GM23338 (cell line): ENCODE measurements around the gene TTC3. TPM values are rescaled to one million over a fixed set of nuclear protein-coding genes. Genes with fewer than 3 reads are reported as not detected.

Experiments
- ATAC-seq: fragments of 200-7000 bp; cut with Tn5 transposase; 3 replicates; pipeline ENCODE4 v1.9.1; 2020
- DNase-seq: peaks from one replicate; pipeline ENCODE4 v3.0.0-alpha.2; 2015; ENCODE audit warnings: low spot score
- H2AFZ ChIP-seq: fragments of 200-600 bp; sonication (generic); 2 replicates; pipeline ENCODE4 v1.8.0; 2016; ENCODE audit warnings: antibody characterized with exemption, mild to moderate bottlenecking, moderate library complexity
- H3F3A ChIP-seq: fragments of 200-600 bp; sonication (generic); replicated peaks from 2 replicates; pipeline ENCODE4 v1.8.0; 2017; ENCODE audit warnings: antibody characterized with exemption, mixed run types, low read depth
- H3K27ac ChIP-seq: fragments of 200-600 bp; sonication (generic); 2 replicates; pipeline ENCODE4 v1.6.1; 2016; ENCODE audit warnings: low read depth
- H3K27me3 ChIP-seq: fragments of 200-600 bp; sonication (generic); 2 replicates; pipeline ENCODE4 v1.8.0; 2016; ENCODE audit warnings: mild to moderate bottlenecking, mixed run types, moderate library complexity; ENCODE audit not compliant: insufficient read depth
- H3K36me3 ChIP-seq: fragments of 200-600 bp; sonication (generic); 2 replicates; pipeline ENCODE4 v1.8.0; 2016; ENCODE audit warnings: mild to moderate bottlenecking; ENCODE audit not compliant: insufficient read depth
- H3K4me1 ChIP-seq: fragments of 200-600 bp; sonication (generic); 2 replicates; pipeline ENCODE4 v1.8.0; 2016; ENCODE audit warnings: mild to moderate bottlenecking, moderate library complexity; ENCODE audit not compliant: insufficient read depth
- H3K4me2 ChIP-seq: fragments of 200-600 bp; sonication (generic); 2 replicates; pipeline ENCODE4 v1.7.1; 2017; ENCODE audit warnings: mixed run types
- H3K4me3 ChIP-seq: fragments of 200-600 bp; sonication (generic); 2 replicates; pipeline ENCODE4 v1.6.1; 2016; ENCODE audit warnings: mixed run types
- H3K79me2 ChIP-seq: fragments of 200-600 bp; sonication (generic); replicated peaks from 2 replicates; pipeline ENCODE4 v1.8.0; 2017; ENCODE audit warnings: mild to moderate bottlenecking; ENCODE audit not compliant: insufficient read depth
- H3K9me2 ChIP-seq: fragments of 200-600 bp; sonication (generic); 2 replicates; pipeline ENCODE4 v1.8.0; 2017; ENCODE audit not compliant: insufficient read depth
- H4K20me1 ChIP-seq: fragments of 200-600 bp; sonication (generic); replicated peaks from 2 replicates; pipeline ENCODE4 v1.8.0; 2017; ENCODE audit warnings: mild to moderate bottlenecking; ENCODE audit not compliant: insufficient read depth
- H3K27ac Mint-ChIP-seq: 2 replicates; pipeline ENCODE4 v1.8.0; 2020; ENCODE audit warnings: inconsistent platforms, mild to moderate bottlenecking, moderate library complexity, mixed read lengths
- H3K27me3 Mint-ChIP-seq: 3 replicates; pipeline ENCODE4 v1.8.0; 2022; ENCODE audit warnings: low read depth, mild to moderate bottlenecking, moderate library complexity, mixed read lengths, inconsistent platforms; ENCODE audit not compliant: insufficient read depth, poor library complexity
- H3K36me3 Mint-ChIP-seq: 3 replicates; pipeline ENCODE4 v1.8.0; 2021; ENCODE audit warnings: low read depth, mild to moderate bottlenecking, inconsistent platforms, moderate library complexity, mixed read lengths
- H3K4me1 Mint-ChIP-seq: 3 replicates; pipeline ENCODE4 v1.8.0; 2020; ENCODE audit warnings: mild to moderate bottlenecking, inconsistent platforms, mixed read lengths
- H3K4me3 Mint-ChIP-seq: 3 replicates; pipeline ENCODE4 v1.8.0; 2021; ENCODE audit warnings: moderate library complexity, mild to moderate bottlenecking, inconsistent platforms, mixed read lengths
- H3K9me3 Mint-ChIP-seq: 3 replicates; pipeline ENCODE4 v1.8.0; 2020; ENCODE audit warnings: moderate library complexity, mild to moderate bottlenecking, inconsistent platforms, mixed read lengths
- CREB1 ChIP-seq: fragments of 250-450 bp; sonication (Bioruptor Pico); IDR thresholded peaks from 2 replicates; pipeline ENCODE4 v1.5.0; 2020; ENCODE audit warnings: low read depth, mild to moderate bottlenecking, moderate library complexity
- EZH2 ChIP-seq: fragments of 200-600 bp; sonication (generic); IDR thresholded peaks from one replicate; pipeline ENCODE4 v1.8.0; 2017; ENCODE audit warnings: antibody characterized with exemption, mild to moderate bottlenecking, low read depth; ENCODE audit not compliant: unreplicated experiment
- EZH2phosphoT487 ChIP-seq: fragments of 200-600 bp; sonication (generic); IDR thresholded peaks from one replicate; pipeline ENCODE4 v1.8.1; 2018; ENCODE audit warnings: antibody characterized with exemption; ENCODE audit not compliant: unreplicated experiment
- JUNB ChIP-seq: IDR thresholded peaks from one replicate; pipeline ENCODE4 v1.6.1; 2016; ENCODE audit warnings: antibody characterized with exemption; ENCODE audit not compliant: unreplicated experiment
- NANOG ChIP-seq: IDR thresholded peaks from 2 replicates; pipeline ENCODE4 v1.6.1; 2016; ENCODE audit warnings: antibody characterized with exemption, borderline replicate concordance
- POLR2AphosphoS5 ChIP-seq: IDR thresholded peaks from 2 replicates; pipeline ENCODE4 v1.6.1; 2016; ENCODE audit warnings: antibody characterized with exemption, low read depth
- STAT1 ChIP-seq: IDR thresholded peaks from one replicate; pipeline ENCODE4 v1.6.1; 2016; ENCODE audit warnings: antibody characterized with exemption; ENCODE audit not compliant: unreplicated experiment
- ZNF114 ChIP-seq: fragments of 250-450 bp; sonication (Bioruptor Pico); IDR thresholded peaks from 2 replicates; pipeline ENCODE4 v1.5.0; 2020; ENCODE audit warnings: mild to moderate bottlenecking, moderate library complexity
- ZNF331 ChIP-seq: fragments of 250-450 bp; sonication (Bioruptor Pico); IDR thresholded peaks from 2 replicates; pipeline ENCODE4 v1.5.0; 2020; ENCODE audit warnings: low read depth, mild to moderate bottlenecking, moderate library complexity
- polyA plus RNA-seq: library from polyadenylated mRNA; unstranded; fragments of >200 nt; fragmentation: Nextera tagmentation; extraction: Ambion mirVana; gene quantifications from 2 replicates; pipeline ENCODE4 v1.2.1, GENCODE V29; 2016
- total RNA-seq: library from RNA; depleted of rRNA; stranded (reverse); fragments of >200 nt; shearing (Covaris generic); gene quantifications from 2 replicates; pipeline ENCODE4 v1.2.3, GENCODE V29; 2014
- TF ChIP-seq, protein P1 (sequence below), 2 experiments: fragments of 200-600 bp in 1 of 2; sonication (generic) in 1 of 2; conservative IDR thresholded peaks; 2 replicates each; pipeline versions ENCODE4 v1.5.1 to v1.6.1; 2016 to 2017; ENCODE audit warnings: antibody characterized with exemption in 2 of 2, low read depth in 2 of 2, mild to moderate bottlenecking in 2 of 2, moderate library complexity in 1 of 2
- TF ChIP-seq, protein P2 (sequence below): IDR thresholded peaks from one replicate; pipeline ENCODE4 v1.6.1; 2018; ENCODE audit warnings: antibody characterized with exemption; ENCODE audit not compliant: unreplicated experiment
- TF ChIP-seq, protein P3 (sequence below): fragments of 250-450 bp; sonication (Bioruptor Pico); IDR thresholded peaks from 2 replicates; pipeline ENCODE4 v1.5.0; 2020; ENCODE audit warnings: mild to moderate bottlenecking, moderate library complexity

The TTC3 gene
- total and polyA plus RNA-seq, 2 experiments from 2014 or later, result 28.9 to 48.6 TPM

DNA sequence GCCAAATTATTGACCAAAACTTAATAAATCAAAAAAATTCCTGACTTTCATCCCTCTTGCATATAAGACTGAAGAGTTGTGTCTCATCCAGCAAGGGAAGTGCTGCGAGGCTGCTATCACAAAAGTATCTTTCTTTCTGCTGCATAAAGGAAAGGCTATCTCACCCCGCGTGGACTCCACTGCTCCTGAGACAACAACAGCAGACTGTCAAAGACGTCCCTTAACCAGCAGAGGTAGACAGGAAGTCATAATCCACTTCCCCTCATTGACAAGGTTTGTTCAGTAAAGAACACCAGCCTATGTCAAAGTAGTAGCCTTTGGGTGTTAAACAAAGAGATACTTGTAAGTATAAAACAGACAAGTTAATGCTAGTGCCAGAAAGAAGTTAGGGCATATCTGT is 164.7 kb downstream of the TTC3 start (continued):
- TF ChIP-seq ZNF331 (CRISPR knock-in tag) (no peak), POLR2AphosphoS5 (no peak), JUNB (no peak)
- TF ChIP-seq, protein P1, sequence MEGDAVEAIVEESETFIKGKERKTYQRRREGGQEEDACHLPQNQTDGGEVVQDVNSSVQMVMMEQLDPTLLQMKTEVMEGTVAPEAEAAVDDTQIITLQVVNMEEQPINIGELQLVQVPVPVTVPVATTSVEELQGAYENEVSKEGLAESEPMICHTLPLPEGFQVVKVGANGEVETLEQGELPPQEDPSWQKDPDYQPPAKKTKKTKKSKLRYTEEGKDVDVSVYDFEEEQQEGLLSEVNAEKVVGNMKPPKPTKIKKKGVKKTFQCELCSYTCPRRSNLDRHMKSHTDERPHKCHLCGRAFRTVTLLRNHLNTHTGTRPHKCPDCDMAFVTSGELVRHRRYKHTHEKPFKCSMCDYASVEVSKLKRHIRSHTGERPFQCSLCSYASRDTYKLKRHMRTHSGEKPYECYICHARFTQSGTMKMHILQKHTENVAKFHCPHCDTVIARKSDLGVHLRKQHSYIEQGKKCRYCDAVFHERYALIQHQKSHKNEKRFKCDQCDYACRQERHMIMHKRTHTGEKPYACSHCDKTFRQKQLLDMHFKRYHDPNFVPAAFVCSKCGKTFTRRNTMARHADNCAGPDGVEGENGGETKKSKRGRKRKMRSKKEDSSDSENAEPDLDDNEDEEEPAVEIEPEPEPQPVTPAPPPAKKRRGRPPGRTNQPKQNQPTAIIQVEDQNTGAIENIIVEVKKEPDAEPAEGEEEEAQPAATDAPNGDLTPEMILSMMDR (conservative IDR thresholded peaks at IDR 0.05; ENCODE audit: low read depth in 2 of 2), result no peak

DNA sequence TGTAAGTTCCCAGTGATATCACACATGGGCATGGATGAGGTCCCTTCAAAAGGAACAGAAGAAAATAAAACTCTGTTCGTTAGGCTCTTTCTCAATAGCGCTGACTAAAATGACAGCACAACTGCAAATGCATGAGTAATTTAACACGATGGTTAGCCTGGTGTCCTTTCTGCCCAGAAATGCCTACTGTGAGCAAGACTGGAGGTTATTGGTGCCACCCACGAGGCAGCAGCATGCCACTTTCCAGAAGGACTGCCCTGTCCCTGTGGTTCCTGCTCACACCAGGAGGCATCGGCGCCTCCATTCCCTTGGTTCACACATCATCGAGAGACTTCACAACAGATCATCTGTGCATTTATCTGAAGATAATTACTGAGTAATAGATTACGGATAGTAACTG is 167.9 kb downstream of the TTC3 start:
- peaks cover 68% of the 10 kb centered on the region for H3K79me2 ChIP-seq
- no peak overlapping the region for H3K4me3 ChIP-seq
- ATAC-seq (no peak), DNase-seq (no peak)
- Mint-ChIP-seq H3K36me3 (peaks cover 22% of the 10 kb centered on the region), H3K27me3 (peaks cover 4% of the 10 kb centered on the region), H3K4me1 (peaks cover 32% of the 10 kb centered on the region), H3K9me3 (no peaks in the 10 kb centered on the region), H3K27ac (no peak overlapping the region), H3K4me3 (no peak overlapping the region)
- no peak for TF ChIP-seq JUNB
- no peak for TF ChIP-seq EZH2phosphoT487
- TF ChIP-seq, protein P2, sequence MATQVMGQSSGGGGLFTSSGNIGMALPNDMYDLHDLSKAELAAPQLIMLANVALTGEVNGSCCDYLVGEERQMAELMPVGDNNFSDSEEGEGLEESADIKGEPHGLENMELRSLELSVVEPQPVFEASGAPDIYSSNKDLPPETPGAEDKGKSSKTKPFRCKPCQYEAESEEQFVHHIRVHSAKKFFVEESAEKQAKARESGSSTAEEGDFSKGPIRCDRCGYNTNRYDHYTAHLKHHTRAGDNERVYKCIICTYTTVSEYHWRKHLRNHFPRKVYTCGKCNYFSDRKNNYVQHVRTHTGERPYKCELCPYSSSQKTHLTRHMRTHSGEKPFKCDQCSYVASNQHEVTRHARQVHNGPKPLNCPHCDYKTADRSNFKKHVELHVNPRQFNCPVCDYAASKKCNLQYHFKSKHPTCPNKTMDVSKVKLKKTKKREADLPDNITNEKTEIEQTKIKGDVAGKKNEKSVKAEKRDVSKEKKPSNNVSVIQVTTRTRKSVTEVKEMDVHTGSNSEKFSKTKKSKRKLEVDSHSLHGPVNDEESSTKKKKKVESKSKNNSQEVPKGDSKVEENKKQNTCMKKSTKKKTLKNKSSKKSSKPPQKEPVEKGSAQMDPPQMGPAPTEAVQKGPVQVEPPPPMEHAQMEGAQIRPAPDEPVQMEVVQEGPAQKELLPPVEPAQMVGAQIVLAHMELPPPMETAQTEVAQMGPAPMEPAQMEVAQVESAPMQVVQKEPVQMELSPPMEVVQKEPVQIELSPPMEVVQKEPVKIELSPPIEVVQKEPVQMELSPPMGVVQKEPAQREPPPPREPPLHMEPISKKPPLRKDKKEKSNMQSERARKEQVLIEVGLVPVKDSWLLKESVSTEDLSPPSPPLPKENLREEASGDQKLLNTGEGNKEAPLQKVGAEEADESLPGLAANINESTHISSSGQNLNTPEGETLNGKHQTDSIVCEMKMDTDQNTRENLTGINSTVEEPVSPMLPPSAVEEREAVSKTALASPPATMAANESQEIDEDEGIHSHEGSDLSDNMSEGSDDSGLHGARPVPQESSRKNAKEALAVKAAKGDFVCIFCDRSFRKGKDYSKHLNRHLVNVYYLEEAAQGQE, result no peak
- no peak for TF ChIP-seq ZNF114 (CRISPR knock-in tag)
- no peak for TF ChIP-seq EZH2
- TF ChIP-seq NANOG, result no peak
- no peak for TF ChIP-seq CREB1 (CRISPR knock-in tag)
- TF ChIP-seq POLR2AphosphoS5, result no peak
- TF ChIP-seq STAT1, result no peak
- no peak for TF ChIP-seq ZNF331 (CRISPR knock-in tag)
- TF ChIP-seq, protein P3, sequence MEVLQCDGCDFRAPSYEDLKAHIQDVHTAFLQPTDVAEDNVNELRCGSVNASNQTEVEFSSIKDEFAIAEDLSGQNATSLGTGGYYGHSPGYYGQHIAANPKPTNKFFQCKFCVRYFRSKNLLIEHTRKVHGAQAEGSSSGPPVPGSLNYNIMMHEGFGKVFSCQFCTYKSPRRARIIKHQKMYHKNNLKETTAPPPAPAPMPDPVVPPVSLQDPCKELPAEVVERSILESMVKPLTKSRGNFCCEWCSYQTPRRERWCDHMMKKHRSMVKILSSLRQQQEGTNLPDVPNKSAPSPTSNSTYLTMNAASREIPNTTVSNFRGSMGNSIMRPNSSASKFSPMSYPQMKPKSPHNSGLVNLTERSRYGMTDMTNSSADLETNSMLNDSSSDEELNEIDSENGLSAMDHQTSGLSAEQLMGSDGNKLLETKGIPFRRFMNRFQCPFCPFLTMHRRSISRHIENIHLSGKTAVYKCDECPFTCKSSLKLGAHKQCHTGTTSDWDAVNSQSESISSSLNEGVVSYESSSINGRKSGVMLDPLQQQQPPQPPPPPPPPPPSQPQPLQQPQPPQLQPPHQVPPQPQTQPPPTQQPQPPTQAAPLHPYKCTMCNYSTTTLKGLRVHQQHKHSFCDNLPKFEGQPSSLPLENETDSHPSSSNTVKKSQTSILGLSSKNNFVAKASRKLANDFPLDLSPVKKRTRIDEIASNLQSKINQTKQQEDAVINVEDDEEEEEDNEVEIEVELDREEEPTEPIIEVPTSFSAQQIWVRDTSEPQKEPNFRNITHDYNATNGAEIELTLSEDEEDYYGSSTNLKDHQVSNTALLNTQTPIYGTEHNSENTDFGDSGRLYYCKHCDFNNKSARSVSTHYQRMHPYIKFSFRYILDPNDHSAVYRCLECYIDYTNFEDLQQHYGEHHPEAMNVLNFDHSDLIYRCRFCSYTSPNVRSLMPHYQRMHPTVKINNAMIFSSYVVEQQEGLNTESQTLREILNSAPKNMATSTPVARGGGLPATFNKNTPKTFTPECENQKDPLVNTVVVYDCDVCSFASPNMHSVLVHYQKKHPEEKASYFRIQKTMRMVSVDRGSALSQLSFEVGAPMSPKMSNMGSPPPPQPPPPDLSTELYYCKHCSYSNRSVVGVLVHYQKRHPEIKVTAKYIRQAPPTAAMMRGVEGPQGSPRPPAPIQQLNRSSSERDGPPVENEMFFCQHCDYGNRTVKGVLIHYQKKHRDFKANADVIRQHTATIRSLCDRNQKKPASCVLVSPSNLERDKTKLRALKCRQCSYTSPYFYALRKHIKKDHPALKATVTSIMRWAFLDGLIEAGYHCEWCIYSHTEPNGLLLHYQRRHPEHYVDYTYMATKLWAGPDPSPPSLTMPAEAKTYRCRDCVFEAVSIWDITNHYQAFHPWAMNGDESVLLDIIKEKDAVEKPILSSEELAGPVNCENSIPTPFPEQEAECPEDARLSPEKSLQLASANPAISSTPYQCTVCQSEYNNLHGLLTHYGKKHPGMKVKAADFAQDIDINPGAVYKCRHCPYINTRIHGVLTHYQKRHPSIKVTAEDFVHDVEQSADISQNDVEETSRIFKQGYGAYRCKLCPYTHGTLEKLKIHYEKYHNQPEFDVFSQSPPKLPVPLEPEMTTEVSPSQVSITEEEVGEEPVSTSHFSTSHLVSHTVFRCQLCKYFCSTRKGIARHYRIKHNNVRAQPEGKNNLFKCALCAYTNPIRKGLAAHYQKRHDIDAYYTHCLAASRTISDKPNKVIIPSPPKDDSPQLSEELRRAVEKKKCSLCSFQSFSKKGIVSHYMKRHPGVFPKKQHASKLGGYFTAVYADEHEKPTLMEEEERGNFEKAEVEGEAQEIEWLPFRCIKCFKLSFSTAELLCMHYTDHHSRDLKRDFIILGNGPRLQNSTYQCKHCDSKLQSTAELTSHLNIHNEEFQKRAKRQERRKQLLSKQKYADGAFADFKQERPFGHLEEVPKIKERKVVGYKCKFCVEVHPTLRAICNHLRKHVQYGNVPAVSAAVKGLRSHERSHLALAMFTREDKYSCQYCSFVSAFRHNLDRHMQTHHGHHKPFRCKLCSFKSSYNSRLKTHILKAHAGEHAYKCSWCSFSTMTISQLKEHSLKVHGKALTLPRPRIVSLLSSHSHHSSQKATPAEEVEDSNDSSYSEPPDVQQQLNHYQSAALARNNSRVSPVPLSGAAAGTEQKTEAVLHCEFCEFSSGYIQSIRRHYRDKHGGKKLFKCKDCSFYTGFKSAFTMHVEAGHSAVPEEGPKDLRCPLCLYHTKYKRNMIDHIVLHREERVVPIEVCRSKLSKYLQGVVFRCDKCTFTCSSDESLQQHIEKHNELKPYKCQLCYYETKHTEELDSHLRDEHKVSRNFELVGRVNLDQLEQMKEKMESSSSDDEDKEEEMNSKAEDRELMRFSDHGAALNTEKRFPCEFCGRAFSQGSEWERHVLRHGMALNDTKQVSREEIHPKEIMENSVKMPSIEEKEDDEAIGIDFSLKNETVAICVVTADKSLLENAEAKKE (CRISPR knock-in tag), result no peak
- TF ChIP-seq, protein P1 (conservative IDR thresholded peaks at IDR 0.05; ENCODE audit: low read depth in 2 of 2), result no peak
- H4K20me1 ChIP-seq, result peaks cover 4% of the 10 kb centered on the region
- H3K4me1 ChIP-seq, result peaks cover 18% of the 10 kb centered on the region
- H3K4me2 ChIP-seq, result no peak overlapping the region
- H2AFZ ChIP-seq, result no peak overlapping the region
- H3K36me3 ChIP-seq, result peaks cover 7% of the 10 kb centered on the region
- H3K9me2 ChIP-seq, result no peaks in the 10 kb centered on the region
- no peak overlapping the region for H3K27ac ChIP-seq
- no peaks in the 10 kb centered on the region for H3F3A ChIP-seq
- no peaks in the 10 kb centered on the region for H3K27me3 ChIP-seq
